HEK293T (cell line): ENCODE results near the gene RBM18.

Source experiments
- CTCF ChIA-PET: fragments of 350-600 bp; formaldehyde crosslinking; extraction: SDS; loops from one replicate; lab custom pipeline; 2021; ENCODE audit warnings: antibody characterized with exemption, inconsistent platforms; lab: Yijun Ruan, JAX
- POLR2A ChIA-PET: fragments of 350-600 bp; formaldehyde crosslinking; extraction: SDS; loops from one replicate; lab custom pipeline; 2020; ENCODE audit warnings: antibody characterized with exemption, inconsistent platforms; lab: Yijun Ruan, JAX
- DNase-seq: peaks from one replicate; pipeline ENCODE4 v3.0.0; 2012; ENCODE audit warnings: mixed read lengths; ENCODE audit errors: extremely low spot score
- ARNT ChIP-seq: fragments of 450-650 bp; IDR thresholded peaks from 2 replicates; pipeline ENCODE4 v1.6.1; 2017; ENCODE audit warnings: mild to moderate bottlenecking
- BHLHE40 ChIP-seq: fragments of 450-650 bp; IDR thresholded peaks from 2 replicates; pipeline ENCODE4 v1.6.1; 2016; ENCODE audit warnings: mild to moderate bottlenecking, moderate library complexity, borderline replicate concordance
- CTBP1 ChIP-seq: fragments of 450-650 bp; IDR thresholded peaks from 2 replicates; pipeline ENCODE4 v1.6.1; 2016; ENCODE audit warnings: borderline replicate concordance
- ELF4 ChIP-seq: fragments of 450-650 bp; IDR thresholded peaks from 2 replicates; pipeline ENCODE4 v1.6.1; 2017; ENCODE audit warnings: antibody characterized with exemption
- FOXA1 ChIP-seq: fragments of 450-650 bp; IDR thresholded peaks from 2 replicates; pipeline ENCODE4 v1.6.1; 2016; ENCODE audit warnings: mild to moderate bottlenecking
- FOXK2 ChIP-seq: fragments of 450-650 bp; IDR thresholded peaks from 2 replicates; pipeline ENCODE4 v1.6.1; 2016; ENCODE audit warnings: mild to moderate bottlenecking
- FOXM1 ChIP-seq: fragments of 450-650 bp; IDR thresholded peaks from 2 replicates; pipeline ENCODE4 v1.6.1; 2017; ENCODE audit warnings: mild to moderate bottlenecking, borderline replicate concordance
- HDGF ChIP-seq: fragments of 450-650 bp; IDR thresholded peaks from 2 replicates; pipeline ENCODE4 v1.6.1; 2017; ENCODE audit warnings: antibody characterized with exemption, borderline replicate concordance
- L3MBTL2 ChIP-seq: fragments of 450-650 bp; conservative IDR thresholded peaks from 2 replicates; pipeline ENCODE4 v1.6.1; 2016; ENCODE audit warnings: mild to moderate bottlenecking
- LEF1 ChIP-seq: fragments of 450-650 bp; IDR thresholded peaks from 2 replicates; pipeline ENCODE4 v1.6.1; 2017; ENCODE audit warnings: mild to moderate bottlenecking, borderline replicate concordance
- NFRKB ChIP-seq: fragments of 450-650 bp; IDR thresholded peaks from 2 replicates; pipeline ENCODE4 v1.6.1; 2016; ENCODE audit warnings: mild to moderate bottlenecking, moderate library complexity
- SP1 ChIP-seq: fragments of 450-650 bp; IDR thresholded peaks from 2 replicates; pipeline ENCODE4 v1.6.1; 2017
- SUZ12 ChIP-seq: fragments of 450-650 bp; IDR thresholded peaks from 2 replicates; pipeline ENCODE4 v1.6.1; 2016; ENCODE audit warnings: mild to moderate bottlenecking
- TARDBP ChIP-seq: fragments of 450-650 bp; IDR thresholded peaks from 2 replicates; pipeline ENCODE4 v1.6.1; 2016
- ZNF384 ChIP-seq: fragments of 450-650 bp; IDR thresholded peaks from 2 replicates; pipeline ENCODE4 v1.6.1; 2016
- TF ChIP-seq, protein P1 (sequence below): fragments of 450-650 bp; IDR thresholded peaks from 2 replicates; pipeline ENCODE4 v1.6.1; 2016

RBM18 gene

DNA sequence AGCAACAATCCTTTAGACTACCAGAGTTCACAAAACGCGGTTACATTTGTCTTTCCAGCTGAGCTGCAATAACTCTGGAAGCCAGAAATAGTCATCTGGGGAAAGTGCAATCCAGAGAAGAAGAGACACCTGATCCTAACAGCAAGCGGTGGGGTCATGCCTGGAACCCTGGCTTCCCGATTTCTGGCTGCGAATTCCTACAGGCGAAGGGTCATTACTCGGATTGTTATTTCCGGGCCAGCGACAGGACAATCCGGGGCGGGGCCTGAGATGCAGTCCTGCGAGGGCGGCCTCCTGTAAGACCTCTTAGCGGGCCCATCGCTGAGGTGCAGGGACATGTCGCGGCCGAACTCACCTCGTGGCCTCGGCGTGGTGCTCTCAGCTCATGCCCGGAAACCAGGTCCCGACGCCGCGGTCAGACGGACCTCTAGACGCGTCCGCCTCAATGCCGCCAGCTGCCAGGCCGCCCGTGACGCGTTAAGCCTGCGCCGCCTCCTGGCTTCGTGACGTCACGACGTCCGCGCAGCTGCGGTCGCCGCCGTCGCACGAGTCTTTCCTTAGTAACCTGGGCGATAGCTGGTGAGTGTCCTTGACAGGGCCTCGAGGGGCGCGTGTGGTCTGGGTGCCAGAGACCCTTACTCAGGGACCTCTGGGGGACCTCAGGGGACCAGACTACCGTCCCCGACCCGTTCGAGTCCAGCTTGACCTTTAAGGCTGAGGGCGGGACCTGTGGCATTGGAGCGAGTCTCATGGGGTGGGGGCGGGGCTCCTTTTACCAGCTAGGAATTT lies at the start of gene RBM18, which contains the start of gene MRRF:
RBM18 (minus strand) TSS at position 481 of the 789 bp plus-strand sequence. CDS start 3,348 bp downstream, outside the sequence.
MRRF (plus strand) TSS at position 523 of the 789 bp plus-strand sequence. CDS start 6,010 bp downstream, outside the sequence.
- POLR2A ChIA-PET = interaction anchor here (0.7 to 1.5 kb wide), 11 partner anchors 8 to 234 kb away, joined by 3 to 5 read pairs (median 3); no protein-coding TSS in a partner anchor
- TF ChIP-seq NFRKB (no peak), FOXM1 (no peak), BHLHE40 (no peak), ELF4 (peak; percentile 17; the same call in 1 of the 2 replicates), L3MBTL2 (peak; percentile 92)
- TF ChIP-seq, protein P1, sequence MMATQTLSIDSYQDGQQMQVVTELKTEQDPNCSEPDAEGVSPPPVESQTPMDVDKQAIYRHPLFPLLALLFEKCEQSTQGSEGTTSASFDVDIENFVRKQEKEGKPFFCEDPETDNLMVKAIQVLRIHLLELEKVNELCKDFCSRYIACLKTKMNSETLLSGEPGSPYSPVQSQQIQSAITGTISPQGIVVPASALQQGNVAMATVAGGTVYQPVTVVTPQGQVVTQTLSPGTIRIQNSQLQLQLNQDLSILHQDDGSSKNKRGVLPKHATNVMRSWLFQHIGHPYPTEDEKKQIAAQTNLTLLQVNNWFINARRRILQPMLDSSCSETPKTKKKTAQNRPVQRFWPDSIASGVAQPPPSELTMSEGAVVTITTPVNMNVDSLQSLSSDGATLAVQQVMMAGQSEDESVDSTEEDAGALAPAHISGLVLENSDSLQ = 0 out of 2 replicates have a peak, but pooled peaks have one; percentile 9
- CTCF ChIA-PET = interaction anchor here (1.2 kb wide), 1 partner anchor 140 kb away, joined by 5 read pairs; no protein-coding TSS in a partner anchor
- peak; percentile 94 for DNase-seq

GRCh38 chr9:122314165-122314564 lies 49.5 kb upstream of the RBM18 start:
- ChIA-PET POLR2A (no interaction called here), CTCF (no interaction called here)
- TF ChIP-seq, protein P1 = no peak
- TF ChIP-seq CTBP1 = no peak
- no peak for TF ChIP-seq ZNF384
- TF ChIP-seq BHLHE40 = no peak
- TF ChIP-seq L3MBTL2 = no peak
- no peak for TF ChIP-seq FOXA1
- DNase-seq = no peak

DNA sequence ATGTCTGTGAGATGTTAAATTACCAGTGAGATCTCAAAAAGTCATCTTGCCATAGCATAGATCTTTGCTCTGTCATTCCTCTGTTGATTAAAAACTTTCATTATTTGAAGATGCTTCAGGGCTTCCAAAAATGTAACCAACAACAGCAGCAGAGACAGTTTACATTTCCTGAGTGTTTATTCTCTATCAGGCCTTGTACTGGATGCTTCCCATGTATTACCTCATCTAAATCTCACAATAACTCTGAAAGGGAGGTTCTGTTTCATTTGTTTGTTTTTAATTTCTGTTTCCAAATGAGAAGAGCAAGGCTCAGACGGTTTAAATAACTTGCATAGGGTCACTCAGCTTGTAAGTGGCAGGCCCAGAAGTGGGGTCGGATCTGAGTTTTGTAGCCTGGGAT lies 45.2 kb upstream of the RBM18 start:
- POLR2A ChIA-PET = no interaction called here
- TF ChIP-seq LEF1 (no peak), TARDBP (no peak), BHLHE40 (no peak), HDGF (no peak), SP1 (no peak), NFRKB (no peak), ARNT (no peak), ELF4 (no peak), FOXK2 (no peak), ZNF384 (no peak), CTBP1 (no peak), L3MBTL2 (no peak), SUZ12 (no peak), FOXA1 (no peak), FOXM1 (no peak)
- TF ChIP-seq, protein P1 = no peak
- CTCF ChIA-PET = no interaction called here

DNA sequence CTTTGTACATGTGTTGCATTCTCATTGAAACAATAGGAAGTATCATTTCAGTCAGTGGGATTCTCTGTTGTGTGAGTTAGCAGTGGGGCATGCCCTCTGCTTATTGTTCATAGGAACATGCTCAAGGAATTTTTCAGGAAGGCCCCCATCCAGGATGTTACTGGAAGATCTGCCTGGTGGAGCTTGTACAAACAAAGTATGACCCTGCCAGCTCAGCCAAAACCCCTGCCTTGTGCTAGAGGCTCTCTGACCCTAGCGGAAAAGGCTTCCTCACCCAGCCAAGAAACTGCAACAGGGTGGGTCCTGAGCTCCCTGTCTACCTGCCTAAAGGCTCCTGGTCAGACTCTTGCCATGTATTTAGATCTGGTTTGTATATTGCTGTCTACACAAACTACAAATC lies 43.3 kb upstream of the RBM18 start:
- no peak for TF ChIP-seq LEF1
- TF ChIP-seq FOXK2 = no peak
- TF ChIP-seq CTBP1 = no peak
- no peak for TF ChIP-seq BHLHE40
- TF ChIP-seq SP1 = no peak
- no peak for TF ChIP-seq ZNF384
- TF ChIP-seq FOXM1 = no peak
- no peak for TF ChIP-seq HDGF
- TF ChIP-seq ARNT = no peak
- DNase-seq = no peak
- CTCF ChIA-PET = no interaction called here
- POLR2A ChIA-PET = no interaction called here

More for the DNA sequence above, 45.2 kb upstream of the RBM18 start:
- DNase-seq = no peak

DNA sequence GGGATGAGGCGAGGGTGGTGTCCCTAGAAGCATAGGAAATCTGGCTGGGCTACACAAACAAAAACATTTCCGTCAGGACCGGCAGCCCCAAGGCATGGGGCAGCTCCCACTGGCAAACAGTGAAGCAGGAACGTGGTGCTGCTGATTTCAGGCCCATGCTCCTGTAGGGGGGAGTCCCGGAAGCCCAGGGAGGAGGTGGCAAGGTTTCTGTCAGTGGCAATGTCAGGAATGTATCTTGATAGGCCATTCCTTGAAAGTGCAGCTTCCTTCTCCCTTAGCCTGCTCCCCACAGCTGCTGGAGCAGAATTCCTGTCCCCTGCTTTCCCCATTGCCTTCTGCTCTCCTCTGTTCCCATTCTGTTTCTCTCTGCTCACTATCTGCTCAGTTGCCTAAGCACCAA lies 42.4 kb upstream of the RBM18 start:
- no peak for DNase-seq
- no peak for TF ChIP-seq NFRKB
- TF ChIP-seq FOXK2 = no peak
- no peak for TF ChIP-seq SP1
- TF ChIP-seq, protein P1 = no peak
- no peak for TF ChIP-seq HDGF
- no peak for TF ChIP-seq LEF1
- TF ChIP-seq CTBP1 = no peak
- TF ChIP-seq BHLHE40 = no peak
- TF ChIP-seq SUZ12 = no peak
- TF ChIP-seq ZNF384 = no peak
- no peak for TF ChIP-seq ARNT
- TF ChIP-seq TARDBP = no peak
- no peak for TF ChIP-seq L3MBTL2
- TF ChIP-seq FOXA1 = no peak
- no peak for TF ChIP-seq ELF4
- no peak for TF ChIP-seq FOXM1
- POLR2A ChIA-PET = no interaction called here
- CTCF ChIA-PET = no interaction called here
